Omental fat pad (tissue), 4 donors: Measurements from ENCODE around the gene CD74. TPM values are rescaled to one million over a fixed set of nuclear protein-coding genes. Genes with fewer than 3 reads are reported as not detected.
"Not testable (repeated sequence)": the region's sequence is repeated elsewhere in the genome, so short reads cannot be mapped to it uniquely, and the experiment has no call there.

Source experiments
- ATAC-seq: fragments of 150-250 bp; one replicate; pipeline ENCODE4 v1.9.1; 2016; ENCODE audit warnings: mild to moderate bottlenecking, moderate library complexity; ENCODE audit not compliant: low FRiP score
- DNase-seq: peaks from one replicate; pipeline ENCODE4 v3.0.0-alpha.2; 2019; ENCODE audit warnings: low spot score
- total RNA-seq, 4 donors: library from RNA; depleted of rRNA; stranded (reverse); fragments of >200 nt; gene quantifications; one replicate each; pipeline ENCODE4 v1.1.0, GENCODE V29; 2016
- TF ChIP-seq, protein P1 (sequence below), 3 donors: fragments of 450-650 bp; IDR thresholded peaks; one replicate each; pipeline ENCODE4 v1.5.1; 2016 to 2017; ENCODE audit warnings: antibody characterized with exemption in 3 of 3, mild to moderate bottlenecking in 3 of 3, moderate library complexity in 2 of 3

Gene CD74
- total RNA-seq, 4 donors from 2014 or later, result 188 to 705 (median 639) TPM

DNA sequence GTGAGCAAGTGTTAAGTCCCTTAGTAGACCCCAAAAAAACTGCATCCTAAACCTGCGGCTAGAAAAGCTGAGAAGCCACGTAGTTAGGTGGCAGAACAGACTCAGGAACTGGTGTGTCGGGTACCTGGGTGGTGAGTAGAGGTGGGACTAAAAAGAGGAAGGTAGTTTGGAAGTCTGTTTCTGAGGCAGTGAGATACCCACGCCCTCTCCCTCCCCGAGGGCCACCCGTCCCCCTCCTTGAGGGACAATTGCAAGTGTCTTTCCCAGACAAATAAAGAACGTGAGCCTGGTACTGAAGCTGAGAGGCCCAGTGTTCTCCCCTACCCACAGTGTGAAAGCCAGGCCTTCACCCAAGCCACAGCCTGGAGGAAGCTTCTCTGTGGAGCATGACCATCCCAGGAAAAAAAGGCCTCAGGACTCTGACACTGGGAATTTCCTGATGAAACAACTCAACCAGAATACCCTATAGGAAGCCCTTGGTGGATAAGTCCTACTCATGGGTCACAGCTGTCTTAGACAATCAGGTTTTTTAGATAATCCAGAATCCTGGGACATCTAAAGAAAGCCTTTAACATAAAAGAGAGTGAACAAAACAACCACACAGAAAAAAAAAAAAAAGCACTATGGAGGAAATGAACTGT is 7.0 kb upstream of the CD74 start:
- TF ChIP-seq, protein P1, sequence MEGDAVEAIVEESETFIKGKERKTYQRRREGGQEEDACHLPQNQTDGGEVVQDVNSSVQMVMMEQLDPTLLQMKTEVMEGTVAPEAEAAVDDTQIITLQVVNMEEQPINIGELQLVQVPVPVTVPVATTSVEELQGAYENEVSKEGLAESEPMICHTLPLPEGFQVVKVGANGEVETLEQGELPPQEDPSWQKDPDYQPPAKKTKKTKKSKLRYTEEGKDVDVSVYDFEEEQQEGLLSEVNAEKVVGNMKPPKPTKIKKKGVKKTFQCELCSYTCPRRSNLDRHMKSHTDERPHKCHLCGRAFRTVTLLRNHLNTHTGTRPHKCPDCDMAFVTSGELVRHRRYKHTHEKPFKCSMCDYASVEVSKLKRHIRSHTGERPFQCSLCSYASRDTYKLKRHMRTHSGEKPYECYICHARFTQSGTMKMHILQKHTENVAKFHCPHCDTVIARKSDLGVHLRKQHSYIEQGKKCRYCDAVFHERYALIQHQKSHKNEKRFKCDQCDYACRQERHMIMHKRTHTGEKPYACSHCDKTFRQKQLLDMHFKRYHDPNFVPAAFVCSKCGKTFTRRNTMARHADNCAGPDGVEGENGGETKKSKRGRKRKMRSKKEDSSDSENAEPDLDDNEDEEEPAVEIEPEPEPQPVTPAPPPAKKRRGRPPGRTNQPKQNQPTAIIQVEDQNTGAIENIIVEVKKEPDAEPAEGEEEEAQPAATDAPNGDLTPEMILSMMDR (IDR thresholded peaks at IDR 0.05), result no peak
- DNase-seq (no peak), ATAC-seq (no peak)

DNA sequence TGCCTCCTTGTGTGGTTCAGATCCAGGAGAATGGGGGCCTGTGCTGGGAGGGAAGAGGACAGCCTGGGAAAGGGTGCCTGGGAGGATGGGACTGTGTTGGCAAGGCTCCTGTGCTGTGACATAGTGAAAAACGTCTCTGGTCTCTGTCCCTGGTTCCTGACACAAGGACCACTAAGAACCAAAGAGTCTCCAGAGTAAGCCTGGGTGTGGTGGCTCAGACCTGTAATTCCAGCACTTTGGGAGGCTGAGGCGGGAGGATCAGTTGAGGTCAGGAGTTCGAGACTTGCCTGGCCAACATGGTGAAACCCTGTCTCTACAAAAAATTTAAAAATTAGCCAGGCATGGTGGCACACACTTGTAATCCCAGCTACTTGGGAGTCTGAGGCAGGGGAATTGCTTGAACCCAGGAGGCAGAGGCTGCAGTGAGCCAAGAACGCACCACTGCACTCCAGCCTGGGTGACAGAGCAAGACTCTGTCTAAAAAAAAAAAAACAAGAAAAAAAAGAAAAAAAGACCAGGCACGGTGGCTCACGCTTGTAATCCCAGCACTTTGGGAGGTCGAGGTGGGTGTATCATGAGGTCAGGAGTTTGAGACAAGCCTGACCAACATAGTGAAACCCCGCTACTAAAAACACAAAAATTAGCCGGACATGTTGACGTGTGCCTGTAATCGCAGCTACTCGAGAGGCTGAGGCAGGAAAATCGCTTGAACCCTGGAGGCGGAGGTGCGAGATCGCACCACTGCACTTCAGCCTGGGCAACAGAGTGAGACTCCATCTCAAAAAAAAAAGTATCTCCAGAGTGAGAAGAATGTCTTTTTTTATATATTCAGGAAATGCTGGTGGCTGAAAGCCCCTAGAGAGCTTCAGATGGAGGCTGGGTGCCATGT is 1.4 kb upstream of the CD74 start:
- not testable (repeated sequence) for ATAC-seq, DNase-seq

DNA sequence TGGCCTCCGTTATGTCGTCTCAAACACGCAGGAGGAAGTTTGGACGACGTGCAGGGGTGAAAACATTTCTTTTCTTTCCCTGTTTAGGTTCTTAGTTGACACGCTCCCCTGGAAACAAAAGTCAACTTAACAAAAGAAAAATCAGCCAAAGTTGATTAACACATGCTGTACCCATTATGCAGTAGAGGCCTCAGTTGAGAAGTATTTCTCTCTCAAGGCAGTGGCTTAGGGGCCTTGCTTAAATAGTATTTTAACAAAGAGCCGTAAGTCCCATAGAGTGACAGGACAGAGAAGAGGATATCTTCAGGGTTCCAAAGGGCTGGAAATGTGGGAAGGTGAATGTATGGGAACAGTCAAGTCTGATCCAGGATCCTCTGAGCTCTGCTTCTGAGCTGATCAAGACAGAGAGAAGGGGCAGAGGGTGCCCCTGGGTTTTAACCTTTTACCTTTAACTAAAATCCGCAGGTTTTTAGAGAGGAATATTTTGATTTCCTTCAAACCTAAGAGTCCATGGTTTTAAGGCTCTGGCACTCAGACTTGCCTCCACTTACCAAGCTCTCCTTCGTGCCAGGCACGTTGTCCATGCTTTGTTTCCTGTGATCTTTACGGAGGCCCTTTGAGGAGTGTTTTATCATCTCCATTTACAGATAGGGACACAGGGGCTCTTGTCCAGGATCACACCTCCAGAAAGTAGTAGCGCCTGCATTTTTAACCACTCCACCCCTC is 629 bp upstream of the CD74 start:
- ATAC-seq (no peak), DNase-seq (no peak)
- TF ChIP-seq, protein P1 (IDR thresholded peaks at IDR 0.05), result no peak

DNA sequence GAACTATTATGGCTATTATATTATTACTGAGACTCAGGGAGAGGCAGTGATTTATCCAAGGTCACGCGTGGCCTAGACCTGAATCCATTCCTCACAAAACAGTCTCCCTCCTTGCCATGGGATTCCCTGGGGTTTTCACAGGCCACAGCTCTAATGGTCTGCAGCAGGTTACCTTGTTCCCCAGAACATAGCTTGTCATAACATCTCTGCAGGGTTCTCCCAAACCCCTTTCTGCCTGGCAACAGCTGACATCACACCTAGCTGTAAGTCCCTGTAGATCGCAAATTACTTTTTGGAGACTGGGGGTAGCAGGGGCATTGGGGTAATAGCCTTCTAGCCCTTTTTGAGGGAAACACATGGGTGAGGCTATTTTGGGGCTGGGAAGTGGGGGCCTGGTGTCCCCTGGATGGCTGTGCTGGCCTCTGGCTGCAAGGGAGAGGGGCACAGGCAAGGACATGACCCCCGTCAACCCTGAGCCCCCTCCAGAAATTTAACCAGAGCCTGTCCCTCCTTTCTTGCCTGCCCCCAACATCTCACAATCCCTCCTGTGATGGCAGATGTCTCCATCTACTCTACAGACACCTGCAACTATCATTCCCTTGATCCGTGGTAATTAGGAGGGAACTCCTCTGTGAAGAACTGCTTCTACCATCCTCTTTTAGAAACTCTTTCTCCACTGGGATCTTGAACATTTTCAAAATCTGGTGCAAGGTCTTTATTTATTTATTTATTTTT is 1.3 kb downstream of the CD74 start:
- ATAC-seq (no peak), DNase-seq (no peak)
- TF ChIP-seq, protein P1 (IDR thresholded peaks at IDR 0.05), result no peak

DNA sequence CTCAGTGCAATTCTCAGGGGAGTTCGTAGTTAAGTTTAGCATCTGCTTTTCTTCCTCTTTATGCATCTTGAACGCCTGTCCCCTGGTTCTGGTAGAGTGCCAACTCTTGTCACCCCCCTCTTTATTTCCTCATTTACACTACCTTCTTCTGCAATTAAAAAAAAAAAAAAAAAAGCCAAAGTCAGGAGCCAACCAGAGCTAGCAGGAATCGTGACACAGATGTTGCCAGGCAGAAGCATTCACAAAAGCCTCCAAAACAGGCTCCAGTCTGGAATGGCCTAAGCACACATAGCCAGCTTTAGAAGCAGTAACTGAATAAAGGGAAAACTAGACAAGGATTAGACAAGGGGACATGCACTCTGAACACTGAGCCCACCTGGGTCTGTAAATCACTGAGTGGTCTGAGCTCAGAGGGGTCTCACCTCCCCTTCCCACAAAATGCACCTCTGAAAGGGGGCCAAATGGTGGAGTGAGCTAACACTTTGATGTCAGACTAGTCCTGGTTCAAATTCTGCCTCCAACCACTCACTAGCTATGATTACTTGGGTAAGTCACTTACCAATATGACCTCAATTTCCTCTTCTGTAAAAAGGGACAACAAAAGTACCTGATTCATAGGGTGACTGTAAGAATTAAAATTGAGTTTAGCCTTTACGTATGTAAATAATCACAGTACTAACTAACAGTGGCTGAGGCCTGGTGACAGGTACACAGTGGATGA is 2.0 kb downstream of the CD74 start:
- ATAC-seq (peak; percentile 38), DNase-seq (no peak)

DNA sequence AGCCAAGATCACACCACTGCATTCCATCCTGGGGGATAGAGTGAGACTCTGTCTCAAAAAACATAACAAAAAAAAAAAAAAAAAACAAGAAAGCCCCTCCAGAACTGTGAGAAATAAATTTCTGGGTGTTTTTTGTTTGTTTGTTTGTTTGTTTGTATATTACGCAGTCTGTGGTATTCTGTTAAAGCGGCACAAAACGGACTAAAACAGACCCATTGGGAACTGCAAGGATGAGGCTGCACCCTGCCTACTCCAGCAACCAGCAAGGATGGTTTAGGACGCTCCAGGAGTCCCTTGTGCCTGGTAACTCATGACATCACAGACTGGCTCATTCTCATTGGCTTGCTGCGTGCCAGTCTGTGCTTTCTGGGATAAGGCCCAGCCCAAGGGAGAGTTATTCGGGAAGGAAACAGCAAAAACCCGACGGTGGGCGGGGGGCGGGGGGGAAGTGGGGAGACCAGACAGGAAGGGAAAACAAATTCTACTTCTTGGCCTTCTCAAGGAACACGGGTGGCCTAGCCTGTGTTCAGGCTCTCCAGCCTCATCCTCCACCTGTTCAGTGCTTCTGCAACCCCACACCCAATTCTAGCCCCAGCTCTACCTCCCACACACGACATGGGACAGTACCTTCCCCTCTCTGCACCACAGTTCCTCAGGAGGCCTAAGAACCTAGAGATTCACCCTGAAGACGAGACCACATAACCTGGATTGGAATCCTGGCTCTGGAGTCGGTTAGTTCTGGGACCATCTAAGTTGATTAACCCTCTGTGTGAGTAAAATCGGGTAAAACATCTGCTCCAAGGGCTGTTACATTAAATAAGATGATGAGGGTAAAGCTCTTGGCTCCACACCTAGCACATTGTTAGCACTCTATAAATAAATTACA is 2.8 kb downstream of the CD74 start:
- ATAC-seq (peak; percentile 84), DNase-seq (peak; percentile 69)
- TF ChIP-seq, protein P1 (IDR thresholded peaks at IDR 0.05), result no peak

More for the DNA sequence above, 2.0 kb downstream of the CD74 start:
- TF ChIP-seq, protein P1 (IDR thresholded peaks at IDR 0.05), result no peak
